GM18909 (cell line): ENCODE results near the gene RBM38.
"Not testable (repeated sequence)": the region's sequence is repeated elsewhere in the genome, so short reads cannot be mapped to it uniquely, and the experiment has no call there.

ENCODE experiments used
- ATAC-seq: cut with Tn5 transposase; IDR thresholded peaks from one replicate; pipeline ENCODE4 v1.9.1; 2021; ENCODE audit warnings: mild to moderate bottlenecking; ENCODE audit not compliant: unreplicated experiment, poor library complexity

Gene RBM38

GRCh38 chr20:57390604-57391438, at the start of gene RBM38:
Gene RBM38, plus strand, starts transcription at chr20:57391396. Its CDS starts 186 bp downstream, at chr20:57391582.
- peak; percentile 55 for ATAC-seq

GRCh38 chr20:57341663-57342062, 49.5 kb upstream of the RBM38 start:
- ATAC-seq, result no peak

- no peak for ATAC-seq
Observed at GRCh38 chr20:57342829-57343228, 48.4 kb upstream of the RBM38 start.

GRCh38 chr20:57346477-57346876, 44.7 kb upstream of the RBM38 start:
- ATAC-seq, result no peak

- ATAC-seq, result no peak
Observed at GRCh38 chr20:57347393-57347792, 43.8 kb upstream of the RBM38 start.

- ATAC-seq, result not testable (repeated sequence)
Observed at GRCh38 chr20:57348200-57348921, 42.8 kb upstream of the RBM38 start.

- ATAC-seq, result not testable (repeated sequence)
Observed at GRCh38 chr20:57348922-57349574, 42.1 kb upstream of the RBM38 start.

- ATAC-seq, result no peak
Observed at GRCh38 chr20:57350081-57350710, 41.0 kb upstream of the RBM38 start.

- ATAC-seq, result not testable (repeated sequence)
Observed at GRCh38 chr20:57350726-57351041, 40.5 kb upstream of the RBM38 start.

- ATAC-seq, result peak; percentile 85
Observed at GRCh38 chr20:57351042-57351783, 40.0 kb upstream of the RBM38 start, which contains the start of gene RAE1. Gene RAE1, plus strand, starts transcription at chr20:57351255. Its CDS starts 2,784 bp downstream, at chr20:57354039.

- ATAC-seq, result no peak
Observed at GRCh38 chr20:57352305-57352704, 38.9 kb upstream of the RBM38 start.

- ATAC-seq, result no peak
Observed at GRCh38 chr20:57353351-57353750, 37.8 kb upstream of the RBM38 start.

GRCh38 chr20:57361517-57361916, 29.7 kb upstream of the RBM38 start:
- ATAC-seq, result no peak

GRCh38 chr20:57364451-57364850, 26.7 kb upstream of the RBM38 start:
- no peak for ATAC-seq

GRCh38 chr20:57369596-57369995, 21.6 kb upstream of the RBM38 start:
- ATAC-seq, result no peak

GRCh38 chr20:57370316-57370715, 20.9 kb upstream of the RBM38 start:
- no peak for ATAC-seq

GRCh38 chr20:57371363-57371762, 19.8 kb upstream of the RBM38 start:
- no peak for ATAC-seq

- ATAC-seq, result no peak
Observed at GRCh38 chr20:57372157-57372556, 19.0 kb upstream of the RBM38 start.

- no peak for ATAC-seq
Observed at GRCh38 chr20:57372581-57373350, 18.4 kb upstream of the RBM38 start.
